Measurements from ENCODE around the gene OR2W1.

The OR2W1 gene, protein sequence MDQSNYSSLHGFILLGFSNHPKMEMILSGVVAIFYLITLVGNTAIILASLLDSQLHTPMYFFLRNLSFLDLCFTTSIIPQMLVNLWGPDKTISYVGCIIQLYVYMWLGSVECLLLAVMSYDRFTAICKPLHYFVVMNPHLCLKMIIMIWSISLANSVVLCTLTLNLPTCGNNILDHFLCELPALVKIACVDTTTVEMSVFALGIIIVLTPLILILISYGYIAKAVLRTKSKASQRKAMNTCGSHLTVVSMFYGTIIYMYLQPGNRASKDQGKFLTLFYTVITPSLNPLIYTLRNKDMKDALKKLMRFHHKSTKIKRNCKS

DNA sequence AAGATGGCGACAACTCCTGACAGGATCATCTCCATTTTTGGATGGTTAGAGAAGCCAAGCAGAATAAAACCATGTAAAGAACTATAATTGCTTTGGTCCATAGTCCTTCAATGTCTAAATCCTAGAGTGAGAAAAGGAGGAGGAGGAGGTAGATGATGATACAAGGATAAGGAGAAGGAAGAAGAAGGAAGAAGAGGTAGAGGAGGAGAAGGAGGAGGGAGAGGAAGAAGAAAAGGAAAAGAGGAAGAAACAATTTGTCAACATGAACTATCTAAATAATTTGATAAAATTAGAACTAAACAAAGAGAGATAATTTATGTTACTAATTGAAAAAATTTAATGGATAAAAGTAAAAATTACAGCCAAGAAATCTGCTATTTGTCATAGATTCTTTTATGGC lies at the start of gene OR2W1:
TSS of gene OR2W1 (minus strand) at position 101 of the 400 bp plus-strand sequence. CDS start at position 101, 0 bp downstream.
- DNase-seq (ENCODE audit: low spot score): no peak
- TF ChIP-seq, protein P1, sequence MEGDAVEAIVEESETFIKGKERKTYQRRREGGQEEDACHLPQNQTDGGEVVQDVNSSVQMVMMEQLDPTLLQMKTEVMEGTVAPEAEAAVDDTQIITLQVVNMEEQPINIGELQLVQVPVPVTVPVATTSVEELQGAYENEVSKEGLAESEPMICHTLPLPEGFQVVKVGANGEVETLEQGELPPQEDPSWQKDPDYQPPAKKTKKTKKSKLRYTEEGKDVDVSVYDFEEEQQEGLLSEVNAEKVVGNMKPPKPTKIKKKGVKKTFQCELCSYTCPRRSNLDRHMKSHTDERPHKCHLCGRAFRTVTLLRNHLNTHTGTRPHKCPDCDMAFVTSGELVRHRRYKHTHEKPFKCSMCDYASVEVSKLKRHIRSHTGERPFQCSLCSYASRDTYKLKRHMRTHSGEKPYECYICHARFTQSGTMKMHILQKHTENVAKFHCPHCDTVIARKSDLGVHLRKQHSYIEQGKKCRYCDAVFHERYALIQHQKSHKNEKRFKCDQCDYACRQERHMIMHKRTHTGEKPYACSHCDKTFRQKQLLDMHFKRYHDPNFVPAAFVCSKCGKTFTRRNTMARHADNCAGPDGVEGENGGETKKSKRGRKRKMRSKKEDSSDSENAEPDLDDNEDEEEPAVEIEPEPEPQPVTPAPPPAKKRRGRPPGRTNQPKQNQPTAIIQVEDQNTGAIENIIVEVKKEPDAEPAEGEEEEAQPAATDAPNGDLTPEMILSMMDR (IDR thresholded peaks at IDR 0.05; ENCODE audit: extremely low read depth, insufficient read depth, missing control alignments): no peak
- in situ Hi-C loops (cut with MboI; ENCODE audit: low pct_unique_long_range_greater_than_20kb, low sequenced_read_pairs, unreplicated experiment): no loop called here

DNA sequence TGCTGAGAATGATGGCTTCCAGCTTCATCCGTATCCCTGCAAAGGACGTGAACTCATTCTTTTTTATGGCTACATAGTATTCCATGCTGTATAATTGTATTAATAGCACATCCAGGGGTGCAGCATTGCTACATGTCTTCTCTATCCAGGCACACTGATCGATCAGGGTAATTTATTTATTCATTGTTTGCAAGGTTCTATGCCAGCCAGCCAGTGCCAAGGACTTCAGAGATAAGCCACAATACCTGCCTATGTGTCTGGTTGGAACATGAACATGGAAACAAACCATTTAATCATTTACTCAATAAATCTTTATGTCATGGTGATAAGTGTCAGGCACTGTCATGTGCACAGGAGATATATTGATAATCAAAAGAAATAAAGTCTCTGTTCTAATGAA lies 48.0 kb upstream of the OR2W1 start:
- no peak for DNase-seq (ENCODE audit: low spot score)
- TF ChIP-seq, protein P1 (IDR thresholded peaks at IDR 0.05; ENCODE audit: extremely low read depth, insufficient read depth, missing control alignments): no peak
- in situ Hi-C loops (cut with MboI; ENCODE audit: low pct_unique_long_range_greater_than_20kb, low sequenced_read_pairs, unreplicated experiment): no loop called here

DNA sequence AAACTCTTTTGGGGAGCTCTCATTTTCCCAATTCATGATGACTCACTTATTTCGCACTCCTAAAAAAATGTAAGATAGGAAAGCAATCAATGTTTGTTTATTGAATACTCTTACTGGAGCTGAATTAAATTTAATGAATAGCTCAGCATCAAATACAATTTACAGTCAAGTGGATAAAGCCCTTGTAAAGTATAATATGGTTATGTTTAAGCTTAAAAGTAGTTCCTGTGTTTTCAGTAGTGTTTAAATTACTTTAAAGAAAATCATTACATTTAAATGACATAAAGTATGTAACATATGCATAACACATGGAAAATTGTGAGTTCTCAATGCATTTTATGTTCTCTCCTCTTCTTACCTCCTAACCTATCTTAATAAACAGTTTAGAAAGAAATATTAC lies 42.2 kb upstream of the OR2W1 start, which contains the start of gene OR2B3:
TSS of gene OR2B3 (minus strand) at position 101 of the 400 bp plus-strand sequence. CDS start at position 36, 65 bp downstream.
- in situ Hi-C loops (cut with MboI; ENCODE audit: low pct_unique_long_range_greater_than_20kb, low sequenced_read_pairs, unreplicated experiment): no loop called here
- TF ChIP-seq, protein P1 (IDR thresholded peaks at IDR 0.05; ENCODE audit: extremely low read depth, insufficient read depth, missing control alignments): no peak
- no peak for DNase-seq (ENCODE audit: low spot score)

DNA sequence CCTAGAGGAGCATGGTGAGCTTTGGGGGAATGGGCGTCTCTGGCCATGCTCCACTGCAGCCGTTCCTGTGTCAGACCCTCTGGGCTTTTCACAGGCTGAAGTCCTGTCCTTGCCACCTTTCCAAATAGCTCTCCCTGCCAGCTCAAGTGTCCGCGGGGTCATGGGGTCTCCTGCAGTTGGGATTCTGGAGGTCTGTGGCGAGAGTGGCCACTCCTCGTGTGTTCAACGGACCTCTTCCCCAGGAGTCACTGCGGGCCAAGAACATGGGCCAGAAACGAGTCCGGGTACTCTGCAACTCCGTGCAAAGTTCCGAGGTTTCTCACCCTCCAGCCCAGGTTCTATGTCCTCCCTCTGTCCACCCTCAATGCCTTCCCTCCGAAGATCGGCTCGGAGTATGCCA lies 37.5 kb upstream of the OR2W1 start:
- TF ChIP-seq, protein P1 (IDR thresholded peaks at IDR 0.05; ENCODE audit: extremely low read depth, insufficient read depth, missing control alignments): no peak
- in situ Hi-C loops (cut with MboI; ENCODE audit: low pct_unique_long_range_greater_than_20kb, low sequenced_read_pairs, unreplicated experiment): no loop called here

DNA sequence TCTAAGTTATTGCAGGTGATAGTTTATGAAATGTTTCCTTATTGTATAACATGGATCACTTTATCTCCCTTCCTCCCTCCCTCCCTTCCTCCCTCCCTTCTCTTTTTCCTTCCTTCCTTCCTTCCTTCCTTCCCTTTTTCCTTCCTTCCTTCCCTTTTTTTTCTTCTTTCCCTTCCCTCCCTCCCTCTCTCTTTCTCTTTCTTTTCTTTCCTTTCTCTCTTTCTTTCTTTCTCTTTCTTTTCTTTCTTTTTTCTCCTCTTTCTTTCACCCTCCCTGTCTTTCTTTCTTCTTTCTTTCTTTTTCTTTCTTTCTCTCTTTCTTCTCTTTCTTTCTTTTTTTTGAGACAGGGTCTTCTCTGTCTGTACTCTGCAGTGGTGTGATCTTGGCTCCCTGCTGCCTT lies 36.3 kb upstream of the OR2W1 start:
- in situ Hi-C loops (cut with MboI; ENCODE audit: low pct_unique_long_range_greater_than_20kb, low sequenced_read_pairs, unreplicated experiment): no loop called here
- TF ChIP-seq, protein P1 (IDR thresholded peaks at IDR 0.05; ENCODE audit: extremely low read depth, insufficient read depth, missing control alignments): no peak
- no peak for DNase-seq (ENCODE audit: low spot score)

More for the DNA sequence above, 37.5 kb upstream of the OR2W1 start:
- no peak for DNase-seq (ENCODE audit: low spot score)

DNA sequence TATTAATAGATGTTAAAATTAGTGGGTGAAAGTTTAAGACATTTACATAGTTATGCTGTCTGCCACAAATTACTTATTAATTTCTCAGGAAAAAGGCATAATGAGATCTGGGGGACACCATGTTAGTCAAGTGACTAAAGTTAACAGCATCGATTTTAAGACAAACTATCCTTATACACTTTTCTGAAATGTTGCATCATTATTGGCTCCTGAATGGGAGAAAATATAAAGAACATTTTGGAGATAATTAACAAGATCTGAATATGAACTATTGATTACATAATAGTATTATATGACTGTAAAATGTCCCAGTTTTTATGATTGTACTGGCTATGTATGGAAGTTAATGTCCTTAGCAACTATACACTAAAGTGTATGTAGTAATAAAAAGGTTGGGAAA lies 34.2 kb upstream of the OR2W1 start:
- in situ Hi-C loops (cut with MboI; ENCODE audit: low pct_unique_long_range_greater_than_20kb, low sequenced_read_pairs, unreplicated experiment): no loop called here
- DNase-seq (ENCODE audit: low spot score): no peak
- TF ChIP-seq, protein P1 (IDR thresholded peaks at IDR 0.05; ENCODE audit: extremely low read depth, insufficient read depth, missing control alignments): no peak
